Forelimb muscle (tissue), 1 donor: ENCODE results near the gene CYP2E1. TPM values are rescaled to one million over a fixed set of nuclear protein-coding genes. Genes with fewer than 3 reads are reported as not detected.
"Not testable (repeated sequence)": the region's sequence is repeated elsewhere in the genome, so short reads cannot be mapped to it uniquely, and the experiment has no call there.

Source experiments
- DNase-seq: peaks from one replicate; pipeline ENCODE4 v3.0.0-alpha.2; 2013; ENCODE audit warnings: low read depth
- polyA plus RNA-seq: library from polyadenylated mRNA; unstranded; fragments of 120-200 nt; gene quantifications from one replicate; pipeline ENCODE4 v1.2.1, GENCODE V29; 2013; ENCODE audit not compliant: insufficient read length

CYP2E1 gene
- polyA plus RNA-seq, 1 donor = 1.4 TPM

DNA sequence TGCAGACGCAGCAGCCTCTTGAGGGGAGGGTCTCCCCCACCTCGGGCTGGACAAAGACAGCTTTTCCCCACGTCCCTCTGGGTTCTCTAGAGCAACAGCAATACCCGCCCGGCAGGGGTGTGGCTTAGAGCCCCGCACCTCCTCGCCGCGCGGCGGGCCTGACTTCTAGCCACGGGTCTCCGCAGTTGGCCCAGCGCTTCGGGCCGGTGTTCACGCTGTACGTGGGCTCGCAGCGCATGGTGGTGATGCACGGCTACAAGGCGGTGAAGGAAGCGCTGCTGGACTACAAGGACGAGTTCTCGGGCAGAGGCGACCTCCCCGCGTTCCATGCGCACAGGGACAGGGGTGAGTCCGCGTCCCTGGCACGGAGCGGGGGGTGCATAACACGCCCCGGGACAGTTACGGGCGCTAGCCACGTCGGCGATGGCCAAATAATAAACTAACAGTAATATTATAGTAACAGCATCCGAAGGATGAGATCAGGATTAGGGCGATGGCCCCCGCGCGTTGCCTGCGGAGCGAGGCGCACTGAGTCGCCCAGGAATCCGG lies 1.2 kb downstream of the CYP2E1 start:
- no peak for DNase-seq

DNA sequence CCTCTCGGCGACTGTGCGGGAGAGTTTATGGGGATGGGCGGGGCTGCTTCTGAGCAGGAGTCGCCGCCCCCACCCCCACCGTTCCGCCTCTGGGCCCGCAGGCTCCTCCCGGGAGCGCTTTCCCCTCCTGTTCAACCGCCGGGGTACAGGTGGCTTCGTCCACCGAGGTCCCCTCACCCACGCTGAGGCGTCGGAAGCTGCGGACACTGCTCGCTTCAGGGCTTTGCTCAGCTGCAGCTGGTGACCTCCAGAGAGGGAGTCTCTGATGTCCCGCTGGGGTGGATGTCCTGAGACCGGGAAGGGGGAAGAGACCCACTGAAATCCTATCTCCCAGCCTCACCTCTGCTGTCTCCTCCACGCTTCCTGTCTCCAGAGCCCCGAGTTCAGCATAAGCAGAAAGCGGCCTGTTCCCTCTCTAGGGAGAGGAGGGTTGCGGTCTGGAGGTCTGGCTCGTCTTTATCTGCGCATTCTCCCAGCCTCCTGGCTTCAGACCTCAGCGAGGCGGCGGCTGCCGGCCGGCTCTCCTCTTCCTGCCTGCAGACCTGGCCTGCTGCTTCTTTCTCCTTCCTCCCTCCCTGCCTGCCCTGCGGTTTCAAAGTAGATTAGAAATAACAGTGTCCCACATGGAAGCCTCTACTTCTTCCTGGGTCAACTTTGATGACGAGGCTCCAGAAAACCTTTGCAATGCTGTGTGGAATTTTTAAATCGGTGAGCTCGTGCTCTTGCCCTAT lies 1.8 kb downstream of the CYP2E1 start:
- DNase-seq = no peak

DNA sequence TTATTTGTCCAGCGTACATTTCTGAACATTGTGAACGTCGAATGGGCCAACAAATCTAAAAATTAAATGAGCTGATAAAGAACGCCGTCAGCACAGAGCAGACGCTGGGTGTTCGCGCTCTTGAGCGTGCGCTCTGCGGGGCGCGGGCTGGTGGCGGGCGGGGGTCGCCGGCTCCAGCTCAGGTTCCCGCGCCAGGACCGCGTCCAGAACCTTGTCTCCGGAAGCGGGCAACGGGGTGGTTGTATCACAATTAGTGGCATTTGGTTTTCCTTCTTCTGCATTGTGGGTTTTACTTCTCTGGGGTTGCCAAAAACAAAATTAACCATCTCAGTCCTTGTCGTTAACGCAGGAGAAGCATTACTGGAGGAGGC lies 2.4 kb downstream of the CYP2E1 start:
- no peak for DNase-seq

DNA sequence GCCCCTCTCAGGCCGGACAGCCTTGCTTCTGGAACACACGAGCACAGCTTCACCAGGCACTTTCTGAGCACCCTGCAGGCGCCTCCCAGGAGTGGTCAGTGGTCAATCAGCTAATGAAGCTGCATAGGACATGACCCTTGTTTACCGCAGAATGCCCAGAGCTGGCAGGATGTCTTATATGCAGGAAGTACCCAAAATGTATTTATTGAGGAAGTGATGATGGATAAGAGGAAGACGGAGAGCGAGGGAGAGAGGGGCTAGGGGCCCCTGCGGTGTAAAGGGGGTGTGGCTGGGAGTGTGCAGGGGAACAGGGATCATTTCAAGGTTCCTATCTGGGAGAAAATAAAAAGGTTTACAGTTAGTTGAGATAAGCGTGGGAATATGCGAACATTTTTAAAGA lies 3.3 kb downstream of the CYP2E1 start:
- DNase-seq = no peak

DNA sequence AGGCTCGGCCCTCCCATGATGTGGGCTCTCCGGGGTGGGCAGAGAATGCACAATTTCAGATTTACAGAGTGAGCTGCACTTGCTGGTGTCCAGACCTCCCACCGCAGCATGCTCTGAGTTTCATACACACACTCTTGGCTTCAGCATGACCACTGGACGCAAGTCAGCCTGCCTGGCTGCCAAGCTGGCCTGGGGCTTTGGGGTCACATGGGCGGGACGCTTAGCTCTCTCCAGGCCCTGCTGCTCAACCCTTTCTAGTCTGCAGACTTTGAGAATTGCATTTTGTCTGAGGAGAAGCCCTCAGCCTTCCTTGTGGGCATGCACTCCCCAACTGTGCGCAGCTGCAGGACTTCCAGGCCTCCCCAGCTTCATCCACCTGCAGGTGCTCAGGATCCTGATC lies 5.7 kb downstream of the CYP2E1 start:
- no peak for DNase-seq

DNA sequence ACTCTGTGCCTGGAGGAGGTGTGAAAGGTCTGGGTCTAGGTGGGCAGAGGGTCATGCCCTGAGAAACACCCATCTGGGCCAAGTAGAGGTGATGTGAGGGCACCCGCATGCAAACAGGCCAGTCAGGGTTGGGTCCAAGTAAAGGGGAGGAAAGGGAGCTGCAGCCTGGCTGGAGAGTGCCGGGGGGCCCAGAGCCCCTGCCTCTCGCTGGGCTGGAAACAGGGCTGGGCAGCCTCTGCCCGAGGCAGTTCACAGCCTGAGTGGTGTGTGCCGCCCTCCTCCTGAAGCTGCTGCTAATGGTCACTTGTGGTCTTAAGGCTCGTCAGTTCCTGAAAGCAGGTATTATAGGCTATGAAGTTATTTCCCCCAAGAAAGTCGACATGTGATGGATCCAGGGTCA lies 7.3 kb downstream of the CYP2E1 start:
- DNase-seq = no peak

DNA sequence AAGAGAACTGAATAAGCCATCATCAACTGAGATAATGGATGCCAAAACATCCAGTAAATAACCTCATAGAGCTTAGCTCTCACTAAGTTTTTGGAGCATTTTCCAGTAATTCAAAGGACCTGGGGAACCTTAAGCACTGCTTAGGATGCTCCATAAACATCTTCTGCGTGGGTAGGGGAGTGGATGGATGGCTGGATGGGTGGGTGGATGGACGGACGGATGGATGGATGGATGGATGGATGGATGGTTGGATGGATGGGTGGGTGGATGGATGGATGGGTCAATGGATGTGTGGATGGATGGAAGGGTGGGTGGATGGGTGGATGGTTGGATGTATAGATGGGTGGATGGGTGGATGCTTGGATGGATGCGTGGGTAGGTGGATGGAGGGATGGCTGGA lies 9.0 kb downstream of the CYP2E1 start:
- DNase-seq = no peak

DNA sequence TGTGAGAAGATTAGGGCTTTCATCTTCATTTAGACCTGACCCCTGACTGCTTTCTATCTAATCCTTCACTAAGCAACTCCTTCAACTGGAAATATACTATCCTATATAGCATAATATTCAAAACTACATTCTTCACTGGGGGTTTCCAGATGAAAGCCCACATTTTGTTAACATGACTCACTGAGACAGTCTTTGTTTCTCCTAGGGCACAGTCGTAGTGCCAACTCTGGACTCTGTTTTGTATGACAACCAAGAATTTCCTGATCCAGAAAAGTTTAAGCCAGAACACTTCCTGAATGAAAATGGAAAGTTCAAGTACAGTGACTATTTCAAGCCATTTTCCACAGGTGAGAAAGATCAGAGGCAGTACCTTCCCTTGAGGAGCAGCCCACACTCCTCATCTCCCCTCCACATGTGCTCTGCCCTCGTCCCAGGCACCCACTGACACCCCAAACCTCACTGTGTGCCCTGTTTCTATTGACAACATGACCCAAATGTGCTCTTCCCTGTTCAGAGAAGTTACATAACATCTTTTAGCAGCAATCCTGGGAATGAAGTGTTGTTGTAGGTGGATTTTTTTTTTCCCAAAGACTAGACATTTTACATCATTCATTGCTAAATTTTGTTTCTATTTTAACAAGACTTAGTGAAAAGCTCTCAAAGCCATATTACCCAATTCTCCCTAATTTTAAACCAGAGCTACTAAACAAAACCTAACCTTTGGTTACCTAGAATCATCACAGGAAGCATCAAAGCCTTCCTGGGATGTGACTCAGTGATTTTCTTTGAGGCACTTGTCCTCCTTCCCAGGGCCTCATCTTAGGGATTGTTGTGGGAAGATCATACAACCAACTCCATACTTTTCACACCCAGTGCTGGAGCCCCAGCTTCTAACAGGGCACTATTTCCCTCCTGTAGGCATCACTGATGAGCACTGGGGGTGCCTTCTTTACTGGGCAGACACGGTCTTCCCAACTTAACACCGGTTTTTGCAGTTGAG lies 10.7 kb downstream of the CYP2E1 start:
- no peak for DNase-seq

DNA sequence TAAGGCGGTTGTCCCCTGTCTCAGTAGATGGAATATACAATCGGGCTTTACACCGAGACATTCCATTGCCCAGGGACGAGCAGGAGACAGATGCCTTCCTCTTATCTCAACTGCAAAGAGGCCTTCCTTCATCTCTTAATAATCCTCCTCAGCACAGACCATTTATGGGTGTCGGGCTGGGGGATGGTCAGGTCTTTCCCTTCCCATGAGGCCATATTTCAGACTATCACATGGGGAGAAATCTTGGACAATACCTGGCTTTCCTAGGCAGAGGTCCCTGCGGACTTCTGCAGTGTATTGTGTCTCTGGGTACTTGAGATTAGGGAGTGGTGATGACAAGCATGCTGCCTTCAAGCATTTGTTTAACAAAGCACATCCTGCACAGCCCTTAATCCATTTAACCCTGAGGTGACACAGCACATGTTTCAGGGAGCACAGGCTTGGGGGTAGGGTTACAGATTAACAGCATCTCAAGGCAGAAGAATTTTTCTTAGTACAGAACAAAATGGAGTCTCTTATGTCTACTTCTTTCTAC lies 14.3 kb downstream of the CYP2E1 start:
- not testable (repeated sequence) for DNase-seq

DNA sequence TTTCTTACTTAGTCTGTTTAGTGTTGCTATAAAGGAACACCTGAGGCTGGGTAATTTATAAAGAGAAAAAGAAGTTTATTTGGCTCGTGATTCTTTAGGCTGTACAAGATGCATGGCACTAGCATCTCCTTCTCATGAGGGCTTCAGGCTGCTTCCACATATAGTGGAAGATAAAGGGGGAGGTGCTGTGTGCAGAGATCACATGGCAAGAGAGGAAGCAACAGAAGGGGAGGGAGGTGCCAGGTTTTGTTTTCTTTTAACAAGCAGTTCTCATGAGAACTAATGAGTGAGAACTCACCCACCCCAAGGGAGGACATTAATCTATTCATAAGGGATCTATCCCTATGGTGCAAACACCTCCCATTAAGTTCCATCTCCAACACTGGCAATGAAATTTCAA lies 17.3 kb downstream of the CYP2E1 start:
- no peak for DNase-seq

DNA sequence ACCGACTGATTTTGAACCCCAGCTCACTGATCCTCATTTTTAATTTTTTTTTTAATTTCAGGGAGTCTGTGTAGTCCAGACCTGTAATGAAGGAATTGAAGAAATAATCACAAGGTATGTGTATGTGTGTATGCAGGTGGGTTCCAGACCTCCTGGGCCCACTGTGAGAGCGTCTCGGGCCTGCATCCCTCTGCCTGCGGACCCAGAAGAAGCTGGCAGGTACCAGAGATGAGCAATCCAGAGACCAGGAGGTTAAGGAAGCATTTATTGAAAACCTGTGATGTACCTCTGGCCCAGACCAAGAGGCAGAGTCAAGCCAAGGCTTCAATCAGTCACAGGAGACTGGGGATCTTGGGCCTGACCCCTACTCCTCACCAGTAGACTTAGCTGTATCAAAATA lies 27.4 kb downstream of the CYP2E1 start:
- DNase-seq = no peak

DNA sequence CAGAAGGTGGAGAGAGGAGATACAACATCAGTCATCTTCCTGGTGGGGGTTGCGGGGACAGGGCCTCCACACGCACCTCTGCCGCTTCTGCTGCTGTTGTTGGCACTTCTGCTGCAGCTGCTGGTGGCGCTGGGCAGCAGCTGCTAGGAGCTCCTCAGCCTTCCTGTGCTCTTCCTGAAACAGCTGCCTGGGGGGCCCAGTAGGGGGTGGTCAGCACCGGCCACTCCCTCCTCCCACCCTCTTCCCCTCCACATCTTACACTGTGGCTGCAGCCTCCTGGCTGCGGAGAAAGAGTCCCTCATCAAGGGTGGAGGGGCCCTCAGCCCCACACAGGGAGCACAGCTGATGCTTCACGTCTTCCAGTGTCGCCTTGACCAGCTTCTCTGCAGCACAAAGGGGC lies 28.4 kb downstream of the CYP2E1 start:
- no peak for DNase-seq

DNA sequence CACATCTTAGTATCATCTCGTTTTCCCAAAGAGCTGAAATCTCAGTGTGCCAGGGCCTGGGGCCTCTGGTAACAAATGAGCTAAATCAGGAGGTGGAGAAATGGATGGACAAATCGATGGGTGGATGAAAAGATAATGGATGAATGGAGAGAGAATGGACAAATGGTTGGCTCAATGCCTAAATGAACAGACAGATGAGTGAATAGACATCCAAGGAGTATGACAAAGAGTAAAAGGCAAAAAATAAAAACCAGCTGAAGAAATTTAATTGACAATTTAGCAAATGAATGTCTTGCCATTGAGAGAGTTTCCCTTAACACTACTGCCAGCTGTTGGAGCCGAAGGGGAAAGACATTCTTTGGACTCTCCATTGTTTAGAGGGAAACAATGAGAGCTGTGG lies 30.2 kb downstream of the CYP2E1 start:
- DNase-seq = no peak

DNA sequence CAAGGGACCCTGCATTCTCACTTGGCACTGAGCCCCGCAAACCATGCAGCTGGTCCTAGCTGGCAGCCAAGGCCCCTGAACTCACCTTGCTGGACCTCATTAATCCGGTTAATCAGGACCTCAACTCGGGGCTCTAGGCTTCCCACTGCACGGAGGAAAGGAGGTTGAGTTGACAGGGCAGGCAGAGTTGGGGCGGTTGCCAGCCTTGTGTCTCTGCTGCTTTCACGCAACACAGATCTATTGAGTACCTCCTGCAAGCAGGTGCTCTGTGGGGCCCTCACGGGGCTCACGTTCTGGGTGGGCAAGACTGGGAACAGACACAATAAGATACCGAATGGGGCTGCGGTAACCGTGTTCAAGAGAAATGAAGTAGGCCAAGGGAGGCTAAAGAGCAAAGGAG lies 32.1 kb downstream of the CYP2E1 start:
- no peak for DNase-seq

DNA sequence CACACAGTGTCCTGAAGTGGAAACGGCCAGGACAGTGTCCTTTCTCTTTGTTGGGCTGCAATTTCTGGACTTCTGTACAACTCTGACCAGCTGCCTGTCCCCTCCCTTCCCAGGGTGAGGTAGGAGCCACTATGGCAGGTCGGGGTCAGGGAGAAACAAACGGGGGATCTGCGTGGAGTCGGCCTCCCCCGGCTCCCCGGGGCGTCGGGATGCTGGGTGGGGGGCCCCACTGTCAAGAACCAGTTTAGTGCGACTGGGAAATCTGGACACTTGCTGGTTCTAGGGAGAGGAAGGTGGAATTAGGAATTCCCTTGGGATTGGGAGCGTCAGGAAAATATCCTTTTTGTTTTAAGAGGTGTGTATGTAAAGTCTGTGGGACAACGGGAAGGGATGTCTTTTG lies 37.7 kb downstream of the CYP2E1 start:
- no peak for DNase-seq

DNA sequence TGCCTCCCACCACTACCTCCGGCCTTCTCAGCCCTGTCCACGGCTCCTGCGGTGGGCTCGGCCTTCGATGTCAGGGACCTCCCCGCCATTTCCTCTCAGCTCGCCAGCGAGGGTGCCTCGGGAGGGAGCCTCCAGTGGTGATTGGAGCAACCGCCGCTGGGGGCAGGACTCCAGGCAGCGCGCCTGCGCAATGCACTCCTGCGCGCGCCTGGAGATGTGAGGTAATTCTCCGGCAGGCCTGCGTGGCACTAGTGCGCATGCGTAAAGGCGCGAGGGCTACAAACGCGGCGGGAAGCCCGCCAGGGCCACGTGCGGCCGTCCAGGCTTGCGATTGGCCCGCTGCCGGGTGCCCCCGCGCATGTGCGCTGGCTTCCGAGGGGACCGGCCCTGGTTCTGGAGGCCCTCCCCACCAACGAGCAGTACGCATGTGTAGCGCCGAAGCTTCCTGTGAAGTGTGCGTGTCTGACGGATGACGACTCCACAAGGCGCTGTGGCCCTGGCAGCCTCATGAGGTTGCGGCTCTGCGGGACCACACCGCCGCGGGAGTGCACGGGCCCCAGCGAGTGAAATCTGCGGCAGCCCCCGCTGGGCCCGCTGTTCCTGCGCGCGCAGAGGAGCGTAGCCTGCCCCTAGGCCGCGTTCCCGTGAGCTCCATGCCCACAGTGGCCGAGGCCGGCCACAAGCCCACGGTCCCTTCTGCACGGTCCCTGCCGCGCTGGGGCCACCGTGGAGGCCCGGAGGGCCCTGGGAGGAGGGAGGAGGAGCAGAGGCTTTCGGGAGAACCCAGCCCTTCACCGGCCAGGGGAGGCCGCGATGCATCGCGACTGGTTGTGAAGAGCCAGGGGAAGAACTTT lies 38.5 kb downstream of the CYP2E1 start, which contains the start of gene SYCE1:
SYCE1 (minus strand) TSS at position 143 of the 854 bp plus-strand sequence; CDS start at position 89, 54 bp downstream.
- no peak for DNase-seq

DNA sequence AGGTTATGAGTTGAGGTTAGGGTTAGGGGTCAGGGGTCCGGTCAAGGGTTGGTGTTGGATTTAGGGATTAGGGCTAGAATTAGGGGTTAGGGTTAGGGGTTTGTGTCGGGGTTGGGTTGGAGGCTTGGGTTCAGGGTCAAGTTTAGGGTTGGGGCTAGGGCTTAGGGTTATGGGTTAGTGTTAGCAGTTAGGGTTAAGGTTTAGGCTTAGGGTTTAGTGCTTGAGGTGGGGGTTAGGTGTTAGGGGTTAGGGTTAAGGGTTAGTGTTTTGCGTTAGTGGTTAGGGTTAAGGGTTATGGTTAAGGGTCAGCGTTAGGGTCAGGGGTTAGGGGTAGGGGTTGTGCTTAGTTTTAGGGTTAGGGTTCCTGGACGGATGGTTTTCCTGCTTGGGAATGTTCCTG lies 40.0 kb downstream of the CYP2E1 start:
- DNase-seq = no peak

DNA sequence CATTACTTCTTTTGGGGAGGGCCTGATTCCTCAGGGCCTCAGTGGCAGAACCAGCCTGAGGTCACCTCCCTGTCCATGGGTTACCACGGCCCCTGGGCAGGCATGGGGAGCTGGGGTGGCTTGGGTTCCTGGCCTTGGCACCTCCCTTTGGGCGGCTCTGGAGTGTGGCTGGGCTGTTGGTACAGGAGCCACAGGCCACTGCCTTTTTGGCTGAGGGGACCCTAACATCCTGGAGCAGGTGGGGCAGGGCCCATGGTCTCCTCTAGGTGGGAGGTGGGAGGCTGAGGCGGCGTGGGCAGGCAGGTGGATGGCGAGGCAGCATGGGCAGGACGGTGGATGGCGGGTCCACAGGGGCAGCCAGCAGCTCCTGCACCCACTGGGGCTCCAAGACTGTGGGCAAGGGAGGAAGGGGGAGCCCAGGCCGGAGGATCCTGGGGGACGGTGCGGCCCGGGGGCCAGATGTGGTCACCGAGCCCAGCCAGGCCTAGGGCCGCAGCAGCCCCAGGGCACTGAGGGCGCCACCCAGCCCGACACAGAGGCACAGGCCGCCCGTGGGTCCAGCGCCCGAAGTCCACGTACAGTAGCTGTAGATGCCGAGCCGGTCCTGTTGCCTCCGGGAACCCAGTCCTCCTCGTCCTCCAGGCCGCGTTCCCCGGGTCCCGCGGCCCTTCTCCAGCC lies 40.6 kb downstream of the CYP2E1 start:
- DNase-seq = no peak

DNA sequence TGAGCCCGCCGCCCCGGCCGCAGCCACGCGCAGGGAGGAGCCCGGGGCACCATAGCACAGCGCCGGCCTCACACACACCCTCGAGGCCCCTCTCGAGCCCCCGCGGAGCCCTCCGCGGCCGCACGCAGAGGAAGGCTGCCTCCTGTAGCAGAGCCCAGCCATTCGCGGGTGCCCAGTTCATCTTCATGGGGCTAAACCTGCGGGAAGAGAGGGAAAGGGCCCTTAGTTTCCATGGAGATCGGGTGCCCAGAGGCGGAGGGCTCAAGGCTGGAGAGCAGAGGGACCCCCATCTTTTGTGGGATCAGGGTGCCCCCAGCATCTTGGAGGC lies 41.1 kb downstream of the CYP2E1 start:
- DNase-seq = no peak

DNA sequence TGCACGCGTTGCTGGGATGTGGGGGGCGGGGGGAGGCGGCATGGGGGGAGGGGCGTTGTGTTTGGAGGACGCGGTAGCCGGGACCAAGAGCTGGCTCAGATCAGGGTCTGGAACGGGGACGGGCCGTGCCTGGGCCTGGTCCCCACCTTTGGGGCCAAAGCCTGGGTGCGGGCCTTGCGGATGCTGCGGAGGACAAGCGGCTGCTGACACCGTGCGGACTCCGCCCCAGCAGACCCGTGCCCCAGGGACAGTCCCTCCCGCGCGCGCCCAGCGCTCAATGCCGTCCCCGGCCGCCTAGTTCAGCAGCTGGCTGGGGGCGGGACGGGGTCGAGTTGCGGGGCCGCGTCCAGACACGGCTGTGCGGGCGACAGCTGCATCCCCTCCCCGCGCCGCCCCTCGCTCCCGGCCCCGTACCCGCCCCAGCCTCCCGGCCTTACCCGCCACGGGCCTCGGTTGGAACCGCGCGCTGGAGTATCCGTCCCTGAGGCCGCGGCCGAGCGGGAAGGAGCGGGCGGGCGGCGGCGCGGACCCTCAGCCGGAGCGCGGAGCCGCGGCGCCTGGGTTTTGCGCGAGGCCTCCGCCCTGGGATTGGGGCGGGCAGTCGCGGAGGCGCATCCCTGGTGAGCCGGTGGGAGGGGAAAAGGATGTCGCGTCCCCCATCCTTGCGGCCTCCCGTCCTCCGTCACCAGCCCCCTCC lies 41.8 kb downstream of the CYP2E1 start:
- not testable (repeated sequence) for DNase-seq
